SK-N-SH (cell line): ENCODE measurements around the gene NOTCH4. TPM values are rescaled to one million over a fixed set of nuclear protein-coding genes. Genes with fewer than 3 reads are reported as not detected.

Experiments
- CTCF ChIA-PET: fragments of 300-600, 350-600 bp; formaldehyde crosslinking; extraction: SDS; loops from one replicate; lab custom pipeline; 2021; lab: Yijun Ruan, JAX
- POLR2A ChIA-PET: fragments of 350-600 bp; sonication (Branson Sonifier 250); formaldehyde crosslinking; extraction: SDS; loops from one replicate; lab custom pipeline; 2020; ENCODE audit warnings: antibody characterized with exemption, inconsistent platforms; lab: Yijun Ruan, JAX
- DNase-seq: peaks from one replicate; pipeline ENCODE4 v3.0.0; 2012
- H2AFZ ChIP-seq: fragments of 200-600 bp; sonication (generic); 2 replicates; pipeline ENCODE4 v1.8.1; 2016; ENCODE audit warnings: antibody characterized with exemption, mild to moderate bottlenecking, low read depth
- H3F3A ChIP-seq: fragments of 200-600 bp; sonication (generic); replicated peaks from 2 replicates; pipeline ENCODE3; 2016; ENCODE audit warnings: antibody characterized with exemption, mild to moderate bottlenecking; ENCODE audit not compliant: insufficient read depth
- H3K27ac ChIP-seq, 2 experiments: fragments of 200-500 bp in 1 of 2; fragments of 200-600 bp in 1 of 2; sonication (Bioruptor generic) in 1 of 2; sonication (generic), shearing (Covaris generic) in 1 of 2; 2 replicates each; pipeline versions ENCODE4 v1.5.1 to v1.6.1; 2014 to 2016; ENCODE audit warnings: low read depth in 2 of 2, inconsistent platforms in 1 of 2, low read length in 1 of 2, mild to moderate bottlenecking in 1 of 2, mixed read lengths in 1 of 2
- H3K27me3 ChIP-seq: fragments of 200-600 bp; sonication (generic), shearing (Covaris generic); 2 replicates; pipeline ENCODE4 v1.6.1; 2016; ENCODE audit warnings: mixed run types; ENCODE audit not compliant: insufficient read depth
- H3K36me3 ChIP-seq, 2 experiments: fragments of 200-500 bp in 1 of 2; fragments of 200-600 bp in 1 of 2; sonication (Bioruptor generic) in 1 of 2; sonication (generic) in 1 of 2; replicated peaks in 1 of 2; 2 replicates each; pipeline versions ENCODE3 to v1.5.1; 2014 to 2016; ENCODE audit warnings: low read length in 1 of 2, mild to moderate bottlenecking in 1 of 2; ENCODE audit not compliant: insufficient read depth in 2 of 2, control insufficient read depth in 1 of 2
- H3K4me1 ChIP-seq, 2 experiments: fragments of 200-500 bp in 1 of 2; fragments of 200-600 bp in 1 of 2; sonication (Bioruptor generic) in 1 of 2; sonication (generic), shearing (Covaris generic) in 1 of 2; 2 replicates each; pipeline versions ENCODE4 v1.5.1 to v1.6.1; 2014 to 2016; ENCODE audit warnings: low read depth in 1 of 2, low read length in 1 of 2, mixed run types in 1 of 2; ENCODE audit not compliant: insufficient read depth in 2 of 2, control insufficient read depth in 1 of 2
- H3K4me2 ChIP-seq: fragments of 200-600 bp; sonication (generic), shearing (Covaris generic); 2 replicates; pipeline ENCODE4 v1.6.1; 2017; ENCODE audit warnings: mixed run types
- H3K4me3 ChIP-seq, 2 experiments: fragments of 200-500 bp in 1 of 2; fragments of 200-600 bp in 1 of 2; sonication (Bioruptor generic) in 1 of 2; sonication (generic), shearing (Covaris generic) in 1 of 2; 2 replicates each; pipeline versions ENCODE4 v1.5.1 to v1.8.1; 2014 to 2016; ENCODE audit warnings: low read depth in 2 of 2, inconsistent platforms in 1 of 2, low read length in 1 of 2, mild to moderate bottlenecking in 1 of 2, mixed read lengths in 1 of 2, moderate library complexity in 1 of 2
- H3K79me2 ChIP-seq: fragments of 200-600 bp; sonication (generic); 2 replicates; pipeline ENCODE4 v1.8.1; 2017; ENCODE audit warnings: mild to moderate bottlenecking; ENCODE audit not compliant: insufficient read depth
- H3K9ac ChIP-seq: fragments of 200-600 bp; sonication (generic); 2 replicates; pipeline ENCODE4 v1.6.1; 2017; ENCODE audit warnings: mixed run types
- H3K9me2 ChIP-seq: fragments of 200-600 bp; sonication (generic); 2 replicates; pipeline ENCODE4 v1.6.1; 2017; ENCODE audit warnings: mixed run types
- H3K9me3 ChIP-seq: fragments of 200-600 bp; sonication (generic); 2 replicates; pipeline ENCODE4 v1.6.1; 2017; ENCODE audit warnings: mixed run types, mild to moderate bottlenecking, moderate library complexity
- H4K20me1 ChIP-seq: fragments of 200-600 bp; sonication (generic); 2 replicates; pipeline ENCODE4 v1.6.1; 2017; ENCODE audit warnings: mild to moderate bottlenecking, mixed run types; ENCODE audit not compliant: insufficient read depth
- EZH2phosphoT487 ChIP-seq: fragments of 200-600 bp; sonication (generic); IDR thresholded peaks from 2 replicates; pipeline ENCODE4 v1.6.1; 2017; ENCODE audit warnings: low read depth, mixed run types, mild to moderate bottlenecking, antibody characterized with exemption, moderate library complexity, borderline replicate concordance
- FOSL2 ChIP-seq: IDR thresholded peaks from 2 replicates; pipeline ENCODE4 v1.4.0; 2012; ENCODE audit warnings: low read depth, mild to moderate bottlenecking, moderate library complexity, borderline replicate concordance
- FOXJ3 ChIP-seq: sonication (generic); formaldehyde crosslinking; IDR thresholded peaks from 2 replicates; pipeline ENCODE4 v1.5.1; 2020; ENCODE audit warnings: mild to moderate bottlenecking, missing genetic modification reagents
- FOXM1 ChIP-seq: IDR thresholded peaks from 2 replicates; pipeline ENCODE4 v1.4.0; 2012; ENCODE audit warnings: low read depth, mild to moderate bottlenecking
- GATA2 ChIP-seq: sonication (generic); formaldehyde crosslinking; IDR thresholded peaks from 2 replicates; pipeline ENCODE4 v1.5.0; 2020; ENCODE audit warnings: mild to moderate bottlenecking, missing genetic modification reagents
- JUND ChIP-seq: IDR thresholded peaks from 2 replicates; pipeline ENCODE4 v1.4.0; 2012
- MEF2A ChIP-seq: IDR thresholded peaks from 2 replicates; pipeline ENCODE4 v1.4.0; 2012; ENCODE audit warnings: low read depth, borderline replicate concordance
- MXI1 ChIP-seq: IDR thresholded peaks from 2 replicates; pipeline ENCODE4 v1.6.1; 2012; ENCODE audit warnings: mild to moderate bottlenecking, low read depth, low read length, improper control_type of control experiment
- POLR2AphosphoS5 ChIP-seq: IDR thresholded peaks from 2 replicates; pipeline ENCODE4 v1.6.1; 2012; ENCODE audit warnings: low read depth, low read length
- RFX5 ChIP-seq: IDR thresholded peaks from 2 replicates; pipeline ENCODE4 v1.6.1; 2012; ENCODE audit warnings: mild to moderate bottlenecking, improper control_type of control experiment, low read length
- RXRA ChIP-seq: IDR thresholded peaks from 2 replicates; pipeline ENCODE4 v1.4.0; 2012; ENCODE audit warnings: low read depth, mild to moderate bottlenecking, borderline replicate concordance
- SIN3A ChIP-seq: IDR thresholded peaks from 2 replicates; pipeline ENCODE4 v1.6.1; 2012; ENCODE audit warnings: low read depth, mild to moderate bottlenecking, low read length, moderate library complexity, borderline replicate concordance
- TEAD4 ChIP-seq: IDR thresholded peaks from 2 replicates; pipeline ENCODE4 v1.4.0; 2012; ENCODE audit warnings: mild to moderate bottlenecking, borderline replicate concordance; ENCODE audit not compliant: insufficient read depth
- YY1 ChIP-seq: IDR thresholded peaks from 2 replicates; pipeline ENCODE4 v1.4.0; 2012; ENCODE audit warnings: low read depth, mild to moderate bottlenecking
- WGBS: methylation state at CpG from one replicate; pipeline ENCODE4 v1.1.6; 2017; ENCODE audit warnings: low lambda C conversion rate; 5-methylcytosine and 5-hydroxymethylcytosine counted together
- polyA plus RNA-seq, 3 experiments: library from polyadenylated mRNA; depleted of rRNA; stranded (reverse); fragments of >200 nt; gene quantifications; 2 replicates each; pipeline ENCODE4 v1.2.3, GENCODE V29; 2012
- TF ChIP-seq, protein P1 (sequence below): fragments of 200-600 bp; sonication (generic); IDR thresholded peaks from 2 replicates; pipeline ENCODE4 v1.6.1; 2017; ENCODE audit warnings: antibody characterized with exemption, mild to moderate bottlenecking, moderate library complexity
- TF ChIP-seq, protein P2 (sequence below): fragments of 150-350 bp; IDR thresholded peaks from 2 replicates; pipeline ENCODE4 v1.6.1; 2017; ENCODE audit warnings: antibody characterized with exemption, low read length, low read depth, borderline replicate concordance
- TF ChIP-seq, protein P3 (sequence below): fragments of 150-350 bp; IDR thresholded peaks from 2 replicates; pipeline ENCODE4 v1.6.1; 2016; ENCODE audit warnings: mild to moderate bottlenecking, low read depth, low read length
- TF ChIP-seq, protein P4 (sequence below): IDR thresholded peaks from 2 replicates; pipeline ENCODE4 v1.4.0; 2012; ENCODE audit warnings: low read depth, borderline replicate concordance

Gene NOTCH4
- polyA plus RNA-seq, 1 of the 3 experiments (the other 2 are of a cell fraction): 2.5 TPM

DNA sequence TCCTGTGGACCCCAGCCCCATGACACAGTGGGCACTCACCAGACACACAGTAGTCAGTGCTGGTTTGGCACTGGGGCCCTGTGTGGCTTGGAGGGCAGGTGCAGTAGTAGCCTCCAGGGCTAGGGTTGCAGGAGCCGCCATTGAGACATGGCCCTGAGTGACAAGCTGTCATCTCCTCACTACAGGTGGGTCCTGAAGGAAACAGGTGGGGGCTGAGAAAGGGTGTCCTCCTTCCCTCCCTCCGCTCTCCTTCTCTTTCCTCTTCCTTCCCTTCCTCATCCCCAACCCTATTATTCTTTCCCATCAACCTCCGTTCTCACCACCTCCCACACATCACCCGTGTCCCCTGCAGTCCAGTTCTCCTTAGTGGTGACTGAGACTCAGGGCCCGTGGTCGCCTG lies 10.2 kb downstream of the NOTCH4 start:
- no peak overlapping the region for H3K9ac ChIP-seq
- DNase-seq: no peak
- ChIA-PET CTCF (interaction anchor here (0.8 kb wide), 1 partner anchor 14 kb away, joined by 3 read pairs; no protein-coding TSS in a partner anchor), POLR2A (no interaction called here)
- no peak overlapping the region for H3K27ac ChIP-seq
- no peak overlapping the region for H2AFZ ChIP-seq
- H3K9me2 ChIP-seq: no peaks in the 10 kb centered on the region
- no peaks in the 10 kb centered on the region for H3K4me1 ChIP-seq
- WGBS: 17% methylated on average over 6 of the region's 6 CpGs
- no peaks in the 10 kb centered on the region for H4K20me1 ChIP-seq
- TF ChIP-seq, protein P1, sequence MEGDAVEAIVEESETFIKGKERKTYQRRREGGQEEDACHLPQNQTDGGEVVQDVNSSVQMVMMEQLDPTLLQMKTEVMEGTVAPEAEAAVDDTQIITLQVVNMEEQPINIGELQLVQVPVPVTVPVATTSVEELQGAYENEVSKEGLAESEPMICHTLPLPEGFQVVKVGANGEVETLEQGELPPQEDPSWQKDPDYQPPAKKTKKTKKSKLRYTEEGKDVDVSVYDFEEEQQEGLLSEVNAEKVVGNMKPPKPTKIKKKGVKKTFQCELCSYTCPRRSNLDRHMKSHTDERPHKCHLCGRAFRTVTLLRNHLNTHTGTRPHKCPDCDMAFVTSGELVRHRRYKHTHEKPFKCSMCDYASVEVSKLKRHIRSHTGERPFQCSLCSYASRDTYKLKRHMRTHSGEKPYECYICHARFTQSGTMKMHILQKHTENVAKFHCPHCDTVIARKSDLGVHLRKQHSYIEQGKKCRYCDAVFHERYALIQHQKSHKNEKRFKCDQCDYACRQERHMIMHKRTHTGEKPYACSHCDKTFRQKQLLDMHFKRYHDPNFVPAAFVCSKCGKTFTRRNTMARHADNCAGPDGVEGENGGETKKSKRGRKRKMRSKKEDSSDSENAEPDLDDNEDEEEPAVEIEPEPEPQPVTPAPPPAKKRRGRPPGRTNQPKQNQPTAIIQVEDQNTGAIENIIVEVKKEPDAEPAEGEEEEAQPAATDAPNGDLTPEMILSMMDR: no peak
- TF ChIP-seq GATA2 (CRISPR knock-in tag) (no peak), FOXJ3 (no peak), MEF2A (no peak), RXRA (no peak), SIN3A (no peak), YY1 (no peak), FOSL2 (no peak), MXI1 (no peak), RFX5 (no peak), FOXM1 (no peak), TEAD4 (no peak), EZH2phosphoT487 (no peak), POLR2AphosphoS5 (no peak), JUND (no peak)
- TF ChIP-seq, protein P2, sequence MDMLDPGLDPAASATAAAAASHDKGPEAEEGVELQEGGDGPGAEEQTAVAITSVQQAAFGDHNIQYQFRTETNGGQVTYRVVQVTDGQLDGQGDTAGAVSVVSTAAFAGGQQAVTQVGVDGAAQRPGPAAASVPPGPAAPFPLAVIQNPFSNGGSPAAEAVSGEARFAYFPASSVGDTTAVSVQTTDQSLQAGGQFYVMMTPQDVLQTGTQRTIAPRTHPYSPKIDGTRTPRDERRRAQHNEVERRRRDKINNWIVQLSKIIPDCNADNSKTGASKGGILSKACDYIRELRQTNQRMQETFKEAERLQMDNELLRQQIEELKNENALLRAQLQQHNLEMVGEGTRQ: no peak
- TF ChIP-seq, protein P3, sequence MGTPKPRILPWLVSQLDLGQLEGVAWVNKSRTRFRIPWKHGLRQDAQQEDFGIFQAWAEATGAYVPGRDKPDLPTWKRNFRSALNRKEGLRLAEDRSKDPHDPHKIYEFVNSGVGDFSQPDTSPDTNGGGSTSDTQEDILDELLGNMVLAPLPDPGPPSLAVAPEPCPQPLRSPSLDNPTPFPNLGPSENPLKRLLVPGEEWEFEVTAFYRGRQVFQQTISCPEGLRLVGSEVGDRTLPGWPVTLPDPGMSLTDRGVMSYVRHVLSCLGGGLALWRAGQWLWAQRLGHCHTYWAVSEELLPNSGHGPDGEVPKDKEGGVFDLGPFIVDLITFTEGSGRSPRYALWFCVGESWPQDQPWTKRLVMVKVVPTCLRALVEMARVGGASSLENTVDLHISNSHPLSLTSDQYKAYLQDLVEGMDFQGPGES: no peak
- TF ChIP-seq, protein P4, sequence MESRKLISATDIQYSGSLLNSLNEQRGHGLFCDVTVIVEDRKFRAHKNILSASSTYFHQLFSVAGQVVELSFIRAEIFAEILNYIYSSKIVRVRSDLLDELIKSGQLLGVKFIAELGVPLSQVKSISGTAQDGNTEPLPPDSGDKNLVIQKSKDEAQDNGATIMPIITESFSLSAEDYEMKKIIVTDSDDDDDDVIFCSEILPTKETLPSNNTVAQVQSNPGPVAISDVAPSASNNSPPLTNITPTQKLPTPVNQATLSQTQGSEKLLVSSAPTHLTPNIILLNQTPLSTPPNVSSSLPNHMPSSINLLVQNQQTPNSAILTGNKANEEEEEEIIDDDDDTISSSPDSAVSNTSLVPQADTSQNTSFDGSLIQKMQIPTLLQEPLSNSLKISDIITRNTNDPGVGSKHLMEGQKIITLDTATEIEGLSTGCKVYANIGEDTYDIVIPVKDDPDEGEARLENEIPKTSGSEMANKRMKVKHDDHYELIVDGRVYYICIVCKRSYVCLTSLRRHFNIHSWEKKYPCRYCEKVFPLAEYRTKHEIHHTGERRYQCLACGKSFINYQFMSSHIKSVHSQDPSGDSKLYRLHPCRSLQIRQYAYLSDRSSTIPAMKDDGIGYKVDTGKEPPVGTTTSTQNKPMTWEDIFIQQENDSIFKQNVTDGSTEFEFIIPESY: no peak
- TF ChIP-seq, all 33 proteins: peak for 0
- H3K4me2 ChIP-seq: no peak overlapping the region
- H3K79me2 ChIP-seq: no peaks in the 10 kb centered on the region
- H3K9me3 ChIP-seq: no peaks in the 10 kb centered on the region
- H3K4me3 ChIP-seq: no peak overlapping the region
- no peaks in the 10 kb centered on the region for H3F3A ChIP-seq
- H3K27me3 ChIP-seq: peaks cover 81% of the 10 kb centered on the region
- H3K36me3 ChIP-seq: no peaks in the 10 kb centered on the region
